HEK293 (cell line): ENCODE data around the gene ZFP42.

Experiments used
- SCRT2 ChIP-seq: fragments of 450-650 bp; formaldehyde crosslinking; IDR thresholded peaks from 2 replicates; pipeline ENCODE4 v1.5.1; 2016; ENCODE audit warnings: missing biosample characterization, missing genetic modification characterization
- ZFHX2 ChIP-seq: fragments of 450-650 bp; formaldehyde crosslinking; conservative IDR thresholded peaks from 2 replicates; pipeline ENCODE4 v1.5.1; 2016; ENCODE audit warnings: missing biosample characterization, missing genetic modification characterization
- ZNF324 ChIP-seq: fragments of 450-650 bp; formaldehyde crosslinking; IDR thresholded peaks from 2 replicates; pipeline ENCODE4 v1.5.1; 2016; ENCODE audit warnings: missing biosample characterization, missing genetic modification characterization
- ZSCAN16 ChIP-seq: fragments of 450-650 bp; formaldehyde crosslinking; IDR thresholded peaks from 2 replicates; pipeline ENCODE4 v1.5.1; 2016; ENCODE audit warnings: missing biosample characterization, missing genetic modification characterization
- ZSCAN30 ChIP-seq: fragments of 450-650 bp; IDR thresholded peaks from 2 replicates; pipeline ENCODE4 v1.5.1; 2018; ENCODE audit warnings: missing biosample characterization, mild to moderate bottlenecking, missing genetic modification characterization, moderate library complexity
- TF ChIP-seq, protein P1 (sequence below): sonication (generic); formaldehyde crosslinking; IDR thresholded peaks from 2 replicates; pipeline ENCODE4 v1.8.1; 2022; ENCODE audit warnings: mild to moderate bottlenecking, moderate library complexity, missing genetic modification reagents
- TF ChIP-seq, protein P2 (sequence below): fragments of 450-650 bp; formaldehyde crosslinking; IDR thresholded peaks from 2 replicates; pipeline ENCODE4 v1.5.1; 2016; ENCODE audit warnings: missing biosample characterization, missing genetic modification characterization
- TF ChIP-seq, protein P3 (sequence below): fragments of 450-650 bp; formaldehyde crosslinking; IDR thresholded peaks from 2 replicates; pipeline ENCODE4 v1.5.1; 2016; ENCODE audit warnings: missing biosample characterization, missing genetic modification characterization
- TF ChIP-seq, protein P4 (sequence below): fragments of 450-650 bp; formaldehyde crosslinking; IDR thresholded peaks from 2 replicates; pipeline ENCODE4 v1.5.1; 2016; ENCODE audit warnings: missing biosample characterization, missing genetic modification characterization

GRCh38 chr4:188046657-188047056, 51.1 kb downstream of the ZFP42 start:
- TF ChIP-seq, protein P1, sequence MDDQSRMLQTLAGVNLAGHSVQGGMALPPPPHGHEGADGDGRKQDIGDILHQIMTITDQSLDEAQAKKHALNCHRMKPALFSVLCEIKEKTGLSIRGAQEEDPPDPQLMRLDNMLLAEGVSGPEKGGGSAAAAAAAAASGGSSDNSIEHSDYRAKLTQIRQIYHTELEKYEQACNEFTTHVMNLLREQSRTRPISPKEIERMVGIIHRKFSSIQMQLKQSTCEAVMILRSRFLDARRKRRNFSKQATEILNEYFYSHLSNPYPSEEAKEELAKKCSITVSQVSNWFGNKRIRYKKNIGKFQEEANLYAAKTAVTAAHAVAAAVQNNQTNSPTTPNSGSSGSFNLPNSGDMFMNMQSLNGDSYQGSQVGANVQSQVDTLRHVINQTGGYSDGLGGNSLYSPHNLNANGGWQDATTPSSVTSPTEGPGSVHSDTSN (CRISPR knock-in tag), result no peak
- no peak for TF ChIP-seq ZSCAN16 (tag by site-specific recombination)
- TF ChIP-seq, protein P2, sequence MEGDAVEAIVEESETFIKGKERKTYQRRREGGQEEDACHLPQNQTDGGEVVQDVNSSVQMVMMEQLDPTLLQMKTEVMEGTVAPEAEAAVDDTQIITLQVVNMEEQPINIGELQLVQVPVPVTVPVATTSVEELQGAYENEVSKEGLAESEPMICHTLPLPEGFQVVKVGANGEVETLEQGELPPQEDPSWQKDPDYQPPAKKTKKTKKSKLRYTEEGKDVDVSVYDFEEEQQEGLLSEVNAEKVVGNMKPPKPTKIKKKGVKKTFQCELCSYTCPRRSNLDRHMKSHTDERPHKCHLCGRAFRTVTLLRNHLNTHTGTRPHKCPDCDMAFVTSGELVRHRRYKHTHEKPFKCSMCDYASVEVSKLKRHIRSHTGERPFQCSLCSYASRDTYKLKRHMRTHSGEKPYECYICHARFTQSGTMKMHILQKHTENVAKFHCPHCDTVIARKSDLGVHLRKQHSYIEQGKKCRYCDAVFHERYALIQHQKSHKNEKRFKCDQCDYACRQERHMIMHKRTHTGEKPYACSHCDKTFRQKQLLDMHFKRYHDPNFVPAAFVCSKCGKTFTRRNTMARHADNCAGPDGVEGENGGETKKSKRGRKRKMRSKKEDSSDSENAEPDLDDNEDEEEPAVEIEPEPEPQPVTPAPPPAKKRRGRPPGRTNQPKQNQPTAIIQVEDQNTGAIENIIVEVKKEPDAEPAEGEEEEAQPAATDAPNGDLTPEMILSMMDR, result no peak
- no peak for TF ChIP-seq ZFHX2 (tag by site-specific recombination)
- TF ChIP-seq, protein P3, sequence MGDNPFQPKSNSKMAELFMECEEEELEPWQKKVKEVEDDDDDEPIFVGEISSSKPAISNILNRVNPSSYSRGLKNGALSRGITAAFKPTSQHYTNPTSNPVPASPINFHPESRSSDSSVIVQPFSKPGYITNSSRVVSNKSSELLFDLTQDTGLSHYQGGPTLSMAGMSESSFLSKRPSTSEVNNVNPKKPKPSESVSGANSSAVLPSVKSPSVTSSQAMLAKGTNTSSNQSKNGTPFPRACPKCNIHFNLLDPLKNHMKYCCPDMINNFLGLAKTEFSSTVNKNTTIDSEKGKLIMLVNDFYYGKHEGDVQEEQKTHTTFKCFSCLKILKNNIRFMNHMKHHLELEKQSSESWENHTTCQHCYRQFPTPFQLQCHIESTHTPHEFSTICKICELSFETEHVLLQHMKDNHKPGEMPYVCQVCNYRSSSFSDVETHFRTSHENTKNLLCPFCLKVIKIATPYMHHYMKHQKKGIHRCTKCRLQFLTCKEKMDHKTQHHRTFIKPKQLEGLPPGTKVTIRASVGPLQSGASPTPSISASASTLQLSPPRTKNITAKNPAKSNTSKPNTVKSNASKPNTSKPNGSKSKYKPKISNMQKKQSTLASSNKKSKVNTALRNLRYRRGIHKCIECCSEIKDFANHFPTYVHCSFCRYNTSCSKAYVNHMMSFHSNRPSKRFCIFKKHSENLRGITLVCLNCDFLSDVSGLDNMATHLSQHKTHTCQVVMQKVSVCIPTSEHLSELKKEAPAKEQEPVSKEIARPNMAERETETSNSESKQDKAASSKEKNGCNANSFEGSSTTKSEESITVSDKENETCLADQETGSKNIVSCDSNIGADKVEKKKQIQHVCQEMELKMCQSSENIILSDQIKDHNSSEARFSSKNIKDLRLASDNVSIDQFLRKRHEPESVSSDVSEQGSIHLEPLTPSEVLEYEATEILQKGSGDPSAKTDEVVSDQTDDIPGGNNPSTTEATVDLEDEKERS (tag by site-specific recombination), result no peak
- TF ChIP-seq SCRT2 (tag by site-specific recombination), result no peak
- no peak for TF ChIP-seq ZSCAN30 (tag by site-specific recombination)
- TF ChIP-seq ZNF324 (tag by site-specific recombination), result no peak
- TF ChIP-seq, protein P4, sequence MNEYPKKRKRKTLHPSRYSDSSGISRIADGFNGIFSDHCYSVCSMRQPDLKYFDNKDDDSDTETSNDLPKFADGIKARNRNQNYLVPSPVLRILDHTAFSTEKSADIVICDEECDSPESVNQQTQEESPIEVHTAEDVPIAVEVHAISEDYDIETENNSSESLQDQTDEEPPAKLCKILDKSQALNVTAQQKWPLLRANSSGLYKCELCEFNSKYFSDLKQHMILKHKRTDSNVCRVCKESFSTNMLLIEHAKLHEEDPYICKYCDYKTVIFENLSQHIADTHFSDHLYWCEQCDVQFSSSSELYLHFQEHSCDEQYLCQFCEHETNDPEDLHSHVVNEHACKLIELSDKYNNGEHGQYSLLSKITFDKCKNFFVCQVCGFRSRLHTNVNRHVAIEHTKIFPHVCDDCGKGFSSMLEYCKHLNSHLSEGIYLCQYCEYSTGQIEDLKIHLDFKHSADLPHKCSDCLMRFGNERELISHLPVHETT, result no peak
